Smooth muscle cell of trachea (primary cell): ENCODE measurements around the gene SELENOT. TPM values are rescaled to one million over a fixed set of nuclear protein-coding genes. Genes with fewer than 3 reads are reported as not detected.

Experiments used
- total RNA-seq: library from RNA; depleted of rRNA; stranded (reverse); fragments of >200 nt; gene quantifications from 2 replicates; pipeline ENCODE4 v1.2.1, GENCODE V29; 2014

SELENOT gene, protein sequence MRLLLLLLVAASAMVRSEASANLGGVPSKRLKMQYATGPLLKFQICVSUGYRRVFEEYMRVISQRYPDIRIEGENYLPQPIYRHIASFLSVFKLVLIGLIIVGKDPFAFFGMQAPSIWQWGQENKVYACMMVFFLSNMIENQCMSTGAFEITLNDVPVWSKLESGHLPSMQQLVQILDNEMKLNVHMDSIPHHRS
- total RNA-seq, result 104 and 197 TPM in 2 replicates

DNA sequence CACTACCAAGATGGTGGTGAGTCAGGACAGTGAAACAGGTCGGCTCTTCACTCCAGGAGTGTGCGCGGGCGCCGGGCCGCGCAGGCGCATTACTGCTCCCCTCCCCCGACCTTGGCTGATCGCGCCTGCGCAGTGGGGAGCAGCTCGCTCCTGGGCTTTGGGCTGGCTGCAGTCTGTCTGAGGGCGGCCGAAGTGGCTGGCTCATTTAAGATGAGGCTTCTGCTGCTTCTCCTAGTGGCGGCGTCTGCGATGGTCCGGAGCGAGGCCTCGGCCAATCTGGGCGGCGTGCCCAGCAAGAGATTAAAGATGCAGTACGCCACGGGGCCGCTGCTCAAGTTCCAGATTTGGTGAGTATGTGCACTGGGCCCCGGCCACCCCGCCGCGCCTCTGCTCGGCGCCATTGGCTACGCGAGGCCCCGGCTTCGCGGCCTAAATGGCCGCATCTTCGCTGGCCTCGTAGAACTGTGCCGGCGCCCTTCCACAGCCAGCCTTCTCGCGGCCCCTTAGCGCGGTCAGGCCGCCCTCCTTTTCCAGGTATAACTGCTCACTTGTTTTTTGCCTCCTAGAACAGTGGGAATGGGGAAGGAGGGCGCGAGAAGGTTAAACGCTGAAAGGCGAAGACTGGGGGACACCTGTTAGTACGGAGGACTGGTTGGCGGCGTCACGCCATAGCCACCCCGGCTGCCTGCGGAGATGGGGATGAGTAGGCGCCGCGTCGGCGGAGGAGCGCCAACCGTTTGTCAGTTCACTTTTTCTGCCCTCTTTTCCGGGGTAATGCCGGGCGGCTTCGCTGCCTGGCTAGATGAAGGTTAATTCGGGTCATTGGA, at the start of gene SELENOT:
Gene SELENOT, plus strand, starts transcription at position 169 of the 827 bp plus-strand sequence. Its CDS starts 42 bp downstream, at position 211.

Other genes starting within 250 kb of the SELENOT start
- 11.2 and 12.1 TPM in 2 replicates for gene TSC22D2, start 195.0 kb upstream of the SELENOT start, total RNA-seq
- 133 and 232 TPM in 2 replicates for gene SERP1, start 56.8 kb upstream of the SELENOT start, total RNA-seq
- 215 and 278 TPM in 2 replicates for gene EIF2A, start 56.5 kb upstream of the SELENOT start, total RNA-seq
- gene ERICH6, start 100.6 kb downstream of the SELENOT start, total RNA-seq, result 0.15 and 0.17 TPM in 2 replicates
- gene SIAH2, start 159.8 kb downstream of the SELENOT start, total RNA-seq, result 20.5 and 33.1 TPM in 2 replicates